Activated CD8-positive, alpha-beta memory T cell treated with anti-CD3 and anti-CD28 coated beads for 24 hours (primary cell): ENCODE results near the gene DNAJC8.

Source experiments
- DNase-seq: peaks from one replicate; pipeline ENCODE4 v3.0.0-alpha.2; 2020

Gene DNAJC8

GRCh38 chr1:28170001-28170596 is 62.7 kb downstream of the DNAJC8 start:
- no peak for DNase-seq

GRCh38 chr1:28163496-28164161 is 69.2 kb downstream of the DNAJC8 start:
- no peak for DNase-seq

- no peak for DNase-seq
Measured at GRCh38 chr1:28162151-28162550, 70.7 kb downstream of the DNAJC8 start.

GRCh38 chr1:28161751-28162150 is 71.1 kb downstream of the DNAJC8 start:
- DNase-seq = no peak

GRCh38 chr1:28160782-28161266 is 72.0 kb downstream of the DNAJC8 start:
- DNase-seq = no peak

- DNase-seq = no peak
Measured at GRCh38 chr1:28159680-28160079, 73.1 kb downstream of the DNAJC8 start.

- no peak for DNase-seq
Measured at GRCh38 chr1:28159243-28159642, 73.6 kb downstream of the DNAJC8 start.

GRCh38 chr1:28157894-28158293 is 74.9 kb downstream of the DNAJC8 start:
- DNase-seq = no peak

- no peak for DNase-seq
Measured at GRCh38 chr1:28156821-28157220, 76.0 kb downstream of the DNAJC8 start.

- no peak for DNase-seq
Measured at GRCh38 chr1:28155628-28156027, 77.2 kb downstream of the DNAJC8 start.

- no peak for DNase-seq
Measured at GRCh38 chr1:28154078-28154594, 78.7 kb downstream of the DNAJC8 start.
